HepG2 (cell line): ENCODE results near the gene TTLL6. TPM values are rescaled to one million over a fixed set of nuclear protein-coding genes. Genes with fewer than 3 reads are reported as not detected.

Experiments
- AGO1 ChIP-seq: fragments of 200-400 bp; formaldehyde crosslinking; IDR thresholded peaks from 2 replicates; pipeline ENCODE4 v1.6.1; 2017; ENCODE audit warnings: mild to moderate bottlenecking, low read depth, low read length, moderate library complexity; ENCODE audit not compliant: poor library complexity, severe bottlenecking
- DNMT3B ChIP-seq: conservative IDR thresholded peaks from 2 replicates; pipeline ENCODE4 v1.6.1; 2016; ENCODE audit warnings: missing biosample characterization, control low read depth
- HDAC1 ChIP-seq: sonication (generic); formaldehyde crosslinking; IDR thresholded peaks from 2 replicates; pipeline ENCODE4 v1.5.1; 2020; ENCODE audit warnings: mild to moderate bottlenecking, missing genetic modification reagents
- IKZF5 ChIP-seq: IDR thresholded peaks from 2 replicates; pipeline ENCODE4 v1.6.1; 2018; ENCODE audit warnings: missing genetic modification reagents, mild to moderate bottlenecking, missing compliant biosample characterization
- NCOA1 ChIP-seq: sonication (generic); formaldehyde crosslinking; IDR thresholded peaks from 2 replicates; pipeline ENCODE4 v1.9.0; 2021; ENCODE audit warnings: missing genetic modification reagents
- PRDM10 ChIP-seq: sonication (generic); formaldehyde crosslinking; IDR thresholded peaks from 2 replicates; pipeline ENCODE4 v1.4.0; 2020; ENCODE audit warnings: low read depth, missing genetic modification reagents
- SATB2 ChIP-seq: sonication (generic); formaldehyde crosslinking; IDR thresholded peaks from 2 replicates; pipeline ENCODE4 v1.5.0; 2020; ENCODE audit warnings: missing genetic modification reagents
- SMAD1 ChIP-seq: sonication (generic); formaldehyde crosslinking; IDR thresholded peaks from 2 replicates; pipeline ENCODE4 v1.4.0; 2020; ENCODE audit warnings: missing genetic modification reagents, low read depth, mild to moderate bottlenecking, borderline replicate concordance
- SP5 ChIP-seq: IDR thresholded peaks from 2 replicates; pipeline ENCODE4 v1.6.1; 2016; ENCODE audit warnings: low read depth, borderline replicate concordance
- TBX2 ChIP-seq: sonication (generic); formaldehyde crosslinking; IDR thresholded peaks from 2 replicates; pipeline ENCODE4 v1.5.0; 2020; ENCODE audit warnings: missing genetic modification reagents, mild to moderate bottlenecking, borderline replicate concordance
- TERF1 ChIP-seq: sonication (generic); formaldehyde crosslinking; IDR thresholded peaks from 2 replicates; pipeline ENCODE4 v1.8.0; 2022; ENCODE audit warnings: mild to moderate bottlenecking, missing genetic modification reagents, moderate library complexity
- TOPORS ChIP-seq: sonication (generic); formaldehyde crosslinking; IDR thresholded peaks from 2 replicates; pipeline ENCODE4 v1.8.0; 2023; ENCODE audit warnings: mild to moderate bottlenecking, missing genetic modification reagents
- ZNF362 ChIP-seq: sonication (generic); formaldehyde crosslinking; IDR thresholded peaks from 2 replicates; pipeline ENCODE4 v1.4.0; 2020; ENCODE audit warnings: missing genetic modification reagents, mild to moderate bottlenecking, borderline replicate concordance
- ZNF543 ChIP-seq: sonication (generic); formaldehyde crosslinking; IDR thresholded peaks from 2 replicates; pipeline ENCODE4 v1.4.0; 2020; ENCODE audit warnings: mild to moderate bottlenecking, missing genetic modification reagents
- ZNF609 ChIP-seq: sonication (generic); formaldehyde crosslinking; IDR thresholded peaks from 2 replicates; pipeline ENCODE4 v1.4.0; 2020; ENCODE audit warnings: mild to moderate bottlenecking, missing genetic modification reagents, borderline replicate concordance
- ZNF841 ChIP-seq: sonication (generic); formaldehyde crosslinking; IDR thresholded peaks from 2 replicates; pipeline ENCODE4 v1.8.1; 2023; ENCODE audit warnings: missing genetic modification reagents, borderline replicate concordance
- polyA plus RNA-seq, 8 experiments: library from polyadenylated mRNA; depleted of rRNA in 3 of 8; stranded (reverse) in 7 of 8; unstranded in 1 of 8; fragments of >200 nt; fragmentation: Illumina TruSeq in 4 of 8; extraction: Trizol in 4 of 8; gene quantifications; 2 replicates each; pipeline versions ENCODE4 v1.2.1 to v1.2.3, GENCODE V29; 2011 to 2016; ENCODE audit warnings: low read depth in 4 of 8, missing spikeins in 1 of 8, mixed read lengths in 1 of 8; ENCODE audit not compliant: insufficient read depth in 1 of 8
- total RNA-seq, 5 experiments: library from RNA; depleted of rRNA; stranded (reverse); fragments of >200 nt; fragmentation: Illumina TruSeq; extraction: Trizol; gene quantifications; 2 replicates each; pipeline ENCODE4 v1.2.3, GENCODE V29; 2016; ENCODE audit warnings: low read depth in 1 of 5

Gene TTLL6
- total and polyA plus RNA-seq, 2 of the 13 experiments (the other 11 are each of a cell fraction or from before 2014, with no cell fraction given), result 0.04 to 0.08 TPM

GRCh38 chr17:48830840-48831548 lies 14.0 kb upstream of the TTLL6 start, which contains the start of gene CALCOCO2 (continued):
- TF ChIP-seq ZNF841 (CRISPR knock-in tag) (no peak), TOPORS (CRISPR knock-in tag) (0 out of 2 replicates have a peak, but pooled peaks have one; percentile 58), NCOA1 (CRISPR knock-in tag) (no peak), ZNF362 (peak; percentile 56; the same call in 1 of the 2 replicates), SP5 (CRISPR knock-in tag) (peak; percentile 83), ZNF609 (CRISPR knock-in tag) (0 out of 2 replicates have a peak, but pooled peaks have one; percentile 70), DNMT3B (CRISPR knock-in tag) (peak; percentile 84; the same call in 1 of the 2 replicates), SMAD1 (CRISPR knock-in tag) (peak; percentile 95; the same call in 1 of the 2 replicates), ZNF543 (CRISPR knock-in tag) (peak; percentile 75; the same call in 1 of the 2 replicates), PRDM10 (CRISPR knock-in tag) (no peak), TBX2 (CRISPR knock-in tag) (peak; percentile 66), HDAC1 (peak; percentile 70), SATB2 (CRISPR knock-in tag) (no peak), AGO1 (peak; percentile 47), IKZF5 (CRISPR knock-in tag) (peak; percentile 83), TERF1 (peak; percentile 73; the same call in 1 of the 2 replicates)
